Femur (tissue), 1 donor: ENCODE measurements around the gene CLHC1.
"Not testable (repeated sequence)": the region's sequence is repeated elsewhere in the genome, so short reads cannot be mapped to it uniquely, and the experiment has no call there.

Experiments
- DNase-seq: peaks from one replicate; pipeline ENCODE4 v3.0.0-alpha.2; 2017

Gene CLHC1

GRCh38 chr2:55231546-55232083, 478 bp downstream of the CLHC1 start:
- DNase-seq: no peak

- no peak for DNase-seq
Observed at GRCh38 chr2:55230551-55230950, 1.5 kb downstream of the CLHC1 start.

GRCh38 chr2:55229221-55229620, 2.9 kb downstream of the CLHC1 start:
- no peak for DNase-seq

GRCh38 chr2:55228226-55228563, 3.9 kb downstream of the CLHC1 start:
- no peak for DNase-seq

- not testable (repeated sequence) for DNase-seq
Observed at GRCh38 chr2:55227437-55228225, 4.5 kb downstream of the CLHC1 start.

GRCh38 chr2:55225481-55226020, 6.5 kb downstream of the CLHC1 start:
- DNase-seq: no peak

- DNase-seq: no peak
Observed at GRCh38 chr2:55224761-55225261, 7.3 kb downstream of the CLHC1 start.

GRCh38 chr2:55223958-55224760, 7.9 kb downstream of the CLHC1 start:
- DNase-seq: no peak

- no peak for DNase-seq
Observed at GRCh38 chr2:55213822-55214221, 18.3 kb downstream of the CLHC1 start.

- no peak for DNase-seq
Observed at GRCh38 chr2:55204950-55205349, 27.1 kb downstream of the CLHC1 start.

- no peak for DNase-seq
Observed at GRCh38 chr2:55204536-55204935, 27.6 kb downstream of the CLHC1 start.

- no peak for DNase-seq
Observed at GRCh38 chr2:55200416-55200815, 31.7 kb downstream of the CLHC1 start.

- no peak for DNase-seq
Observed at GRCh38 chr2:55196526-55196925, 35.6 kb downstream of the CLHC1 start.

- DNase-seq: not testable (repeated sequence)
Observed at GRCh38 chr2:55191888-55192287, 40.2 kb downstream of the CLHC1 start.

- not testable (repeated sequence) for DNase-seq
Observed at GRCh38 chr2:55186837-55187236, 45.3 kb downstream of the CLHC1 start.

GRCh38 chr2:55180374-55180773, 51.7 kb downstream of the CLHC1 start:
- DNase-seq: no peak

- DNase-seq: no peak
Observed at GRCh38 chr2:55176094-55176415, 56.0 kb downstream of the CLHC1 start.

GRCh38 chr2:55175254-55176093, 56.6 kb downstream of the CLHC1 start:
- no peak for DNase-seq

GRCh38 chr2:55173438-55174054, 58.5 kb downstream of the CLHC1 start:
- DNase-seq: no peak

GRCh38 chr2:55169915-55170314, 62.2 kb downstream of the CLHC1 start:
- DNase-seq: no peak

- DNase-seq: no peak
Observed at GRCh38 chr2:55169359-55169758, 62.7 kb downstream of the CLHC1 start.
